GM12878 (cell line): Measurements from ENCODE around the gene DENND4C. TPM values are rescaled to one million over a fixed set of nuclear protein-coding genes. Genes with fewer than 3 reads are reported as not detected.
A peak's percentile ranks its signal among the peaks of the same experiment; 100 is the strongest.
"Not testable (repeated sequence)": the region's sequence is repeated elsewhere in the genome, so short reads cannot be mapped to it uniquely, and the experiment has no call there.

Source experiments
- ATAC-seq: fragments of 200-7000 bp; cut with Tn5 transposase; 3 replicates; pipeline ENCODE4 v1.9.1; 2020; ENCODE audit warnings: mild to moderate bottlenecking, moderate library complexity
- BruUV-seq: library from RNA; stranded (reverse); fragments of 400-500 nt; replicated peaks from 2 replicates; lab custom pipeline; 2021; lab: Mats Ljungman, UMichigan
- CTCF ChIA-PET: fragments of 300-600 bp; sonication (Branson Sonifier 250); formaldehyde crosslinking; extraction: SDS; loops from one replicate; lab custom pipeline; 2021; ENCODE audit warnings: inconsistent platforms; lab: Yijun Ruan, JAX
- POLR2A ChIA-PET: fragments of 350-600 bp; formaldehyde crosslinking; extraction: SDS; loops from one replicate; lab custom pipeline; 2021; ENCODE audit warnings: inconsistent platforms; lab: Charles Lee
- RAD21 ChIA-PET: fragments of 300-600 bp; sonication (Branson Sonifier 250); formaldehyde crosslinking; loops from one replicate; lab custom pipeline; 2023; ENCODE audit warnings: antibody characterized with exemption; ENCODE audit not compliant: unreplicated experiment; lab: Charles Lee
- SMC1A ChIA-PET: fragments of 300-600 bp; sonication (Branson Sonifier 250); formaldehyde crosslinking; loops from one replicate; lab custom pipeline; 2023; ENCODE audit not compliant: unreplicated experiment, uncharacterized antibody; lab: Charles Lee
- DNase-seq: peaks from one replicate; pipeline ENCODE4 v3.0.0-alpha.2; 2011; ENCODE audit warnings: low read depth, low spot score
- FAIRE-seq: peaks from 3 replicates; lab custom pipeline; 2011; peaks lifted over from hg19 to GRCh38; lab: Jason Lieb, UNC
- H2AFZ ChIP-seq: 2 replicates; pipeline ENCODE4 v1.6.0; 2011; ENCODE audit warnings: low read depth, low read length, control low read depth; ENCODE audit not compliant: control insufficient read depth
- H3K27ac ChIP-seq: 2 replicates; pipeline ENCODE4 v1.5.1; 2011; ENCODE audit warnings: control low read depth; ENCODE audit not compliant: control insufficient read depth, insufficient read depth
- H3K27me3 ChIP-seq, 2 experiments: replicated peaks in 1 of 2; 2 replicates each; pipeline versions ENCODE4 v1.6.0 to v1.6.1; 2011; ENCODE audit warnings: low read length in 1 of 2; ENCODE audit not compliant: control insufficient read depth in 2 of 2, insufficient read depth in 2 of 2
- H3K36me3 ChIP-seq, 2 experiments: 2 replicates each; pipeline ENCODE4 v1.5.1; 2011; ENCODE audit warnings: low read length in 1 of 2; ENCODE audit not compliant: control insufficient read depth in 2 of 2, insufficient read depth in 2 of 2
- H3K4me1 ChIP-seq: 2 replicates; pipeline ENCODE4 v1.6.1; 2011; ENCODE audit warnings: mild to moderate bottlenecking, low read length, moderate library complexity, mixed read lengths; ENCODE audit not compliant: control insufficient read depth, insufficient read depth
- H3K4me2 ChIP-seq: 2 replicates; pipeline ENCODE4 v1.6.0; 2011; ENCODE audit warnings: control low read depth; ENCODE audit not compliant: control insufficient read depth, insufficient read depth
- H3K4me3 ChIP-seq: fragments of 200-600 bp; sonication (generic); 2 replicates; pipeline ENCODE4 v1.5.1; 2016
- H3K79me2 ChIP-seq: 2 replicates; pipeline ENCODE4 v1.6.0; 2011; ENCODE audit warnings: low read length; ENCODE audit not compliant: control insufficient read depth, insufficient read depth
- H3K9ac ChIP-seq: 2 replicates; pipeline ENCODE4 v1.8.0; 2011; ENCODE audit warnings: low read length, control low read depth, mixed read lengths; ENCODE audit not compliant: control insufficient read depth, insufficient read depth
- H3K9me3 ChIP-seq: replicated peaks from 3 replicates; pipeline ENCODE4 v1.5.1; 2011; ENCODE audit warnings: mild to moderate bottlenecking, low read length; ENCODE audit not compliant: control insufficient read depth, insufficient read depth
- H4K20me1 ChIP-seq: 2 replicates; pipeline ENCODE4 v1.6.0; 2011; ENCODE audit not compliant: control insufficient read depth, insufficient read depth
- CREM ChIP-seq: IDR thresholded peaks from 2 replicates; pipeline ENCODE4 v1.6.1; 2014; ENCODE audit warnings: antibody characterized with exemption, low read depth
- EGR1 ChIP-seq, 2 experiments: IDR thresholded peaks; 1 replicate in 1 of 2; 2 replicates in 1 of 2; pipeline ENCODE4 v1.6.1; 2011 to 2012; ENCODE audit warnings: low read depth in 2 of 2, low read length in 2 of 2, borderline replicate concordance in 1 of 2, mild to moderate bottlenecking in 1 of 2, moderate library complexity in 1 of 2
- NFXL1 ChIP-seq: fragments of 450-650 bp; IDR thresholded peaks from 2 replicates; pipeline ENCODE4 v1.6.1; 2017; ENCODE audit warnings: antibody characterized with exemption, mild to moderate bottlenecking, borderline replicate concordance
- ZNF207 ChIP-seq: fragments of 450-650 bp; IDR thresholded peaks from 2 replicates; pipeline ENCODE4 v1.6.1; 2014; ENCODE audit warnings: antibody characterized with exemption, mild to moderate bottlenecking, borderline replicate concordance
- WGBS: methylation state at CpG from one replicate; pipeline ENCODE4 v1.1.6; 2016; ENCODE audit warnings: low lambda C conversion rate; ENCODE audit not compliant: insufficient replicate concordance, insufficient coverage; ENCODE audit errors: missing lambda C conversion rate; 5-methylcytosine and 5-hydroxymethylcytosine counted together
- in situ Hi-C: fragments of 300-500 bp; cut with MboI; formaldehyde crosslinking; loops from 9 replicates; pipeline ENCODE4 v1.14.3; 2018; ENCODE audit warnings: mixed read lengths
- intact Hi-C: fragments of 100-400 bp; cut with micrococcal nuclease; formaldehyde crosslinking; loops from one replicate; pipeline ENCODE4 v1.14.2; 2022; ENCODE audit not compliant: unreplicated experiment
- polyA plus RNA-seq, 11 experiments: library from polyadenylated mRNA; depleted of rRNA in 4 of 11; unstranded in 6 of 11; stranded (reverse) in 5 of 11; fragments of >200 nt; fragmentation: Nextera tagmentation in 4 of 11; fragmentation: Illumina TruSeq in 1 of 11; extraction: Ambion mirVana in 4 of 11; extraction: Trizol in 1 of 11; gene quantifications; 1 replicate in 1 of 11; 2 replicates in 10 of 11; pipeline versions ENCODE4 v1.2.1 to v1.2.3, GENCODE V29; 2011 to 2016; ENCODE audit warnings: inconsistent platforms in 2 of 11, missing spikeins in 2 of 11, low read depth in 1 of 11
- total RNA-seq, 4 experiments: library from RNA; depleted of rRNA in 3 of 4; stranded (reverse); fragments of >200 nt in 3 of 4; fragmentation: Illumina TruSeq in 1 of 4; extraction: Trizol in 1 of 4; gene quantifications; 2 replicates each; pipeline versions ENCODE4 v1.2.1 to v1.2.3, GENCODE V29; 2013 to 2021

DENND4C gene
- total and polyA plus RNA-seq, 10 of the 15 experiments (the other 5 are each of a cell fraction or from before 2014, with no cell fraction given): 8.2 to 49.3 (median 24.7) TPM

DNA sequence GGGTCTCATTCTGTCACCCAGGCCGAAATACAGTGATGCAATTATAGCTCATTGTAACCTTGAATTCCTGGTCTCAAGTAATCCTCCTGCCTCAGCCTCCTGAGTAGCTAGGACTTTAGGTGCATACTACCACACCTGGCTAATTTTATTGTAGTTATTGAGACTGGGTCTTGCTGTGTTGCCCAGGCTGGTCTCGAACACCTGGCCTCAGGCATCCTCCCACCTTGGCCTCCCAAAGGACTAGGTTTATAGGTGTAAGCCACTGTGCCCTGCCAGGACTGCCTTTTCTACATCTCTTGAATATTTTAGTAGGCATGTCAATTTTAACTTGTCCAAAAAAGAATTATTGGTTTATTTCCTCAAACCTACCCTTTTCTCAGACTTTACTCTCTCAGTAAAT lies 16.9 kb downstream of the DENND4C start:
- Histone ChIP-seq H3K9me3 (no peaks in the 10 kb centered on the region; the same call in 2 of the 3 replicates), H3K79me2 (peaks cover 66% of the 10 kb centered on the region), H2AFZ (no peak overlapping the region), H3K4me1 (no peaks in the 10 kb centered on the region; the same call in 1 of the 2 replicates), H3K9ac (no peak overlapping the region), H3K27me3 (no peaks in the 10 kb centered on the region), H4K20me1 (no peaks in the 10 kb centered on the region), H3K36me3 (no peaks in the 10 kb centered on the region; a peak in 2 of 4 replicates), H3K4me3 (no peak overlapping the region), H3K4me2 (no peak overlapping the region), H3K27ac (no peak overlapping the region)
- DNase-seq: no peak
- intact Hi-C loops (no loop called here), in situ Hi-C loops (no loop called here)
- FAIRE-seq: no peak
- TF ChIP-seq EGR1 (IDR thresholded peaks at IDR 0.05; ENCODE audit: borderline replicate concordance in 1 of 2, low read depth in 2 of 2, low read length in 2 of 2) (no peak), CREM (no peak), NFXL1 (no peak), ZNF207 (no peak)
- BruUV-seq: no TSS peak
- SMC1A ChIA-PET: interaction anchor here (0.6 to 1.4 kb wide), 4 partner anchors 11 to 162 kb away, joined by 3 to 6 read pairs (median 4); no protein-coding TSS in a partner anchor
- WGBS: 98% methylated on average over 2 of the region's 2 CpGs
- POLR2A ChIA-PET: interaction anchor here (0.5 kb wide), 1 partner anchor 1358 kb away, joined by 6 read pairs; no protein-coding TSS in a partner anchor
- CTCF ChIA-PET: interaction anchor here (0.6 to 2.6 kb wide), 3 partner anchors 14 to 209 kb away, joined by 3 to 9 read pairs (median 4); no protein-coding TSS in a partner anchor
- RAD21 ChIA-PET: no interaction called here
- ATAC-seq: no peak

DNA sequence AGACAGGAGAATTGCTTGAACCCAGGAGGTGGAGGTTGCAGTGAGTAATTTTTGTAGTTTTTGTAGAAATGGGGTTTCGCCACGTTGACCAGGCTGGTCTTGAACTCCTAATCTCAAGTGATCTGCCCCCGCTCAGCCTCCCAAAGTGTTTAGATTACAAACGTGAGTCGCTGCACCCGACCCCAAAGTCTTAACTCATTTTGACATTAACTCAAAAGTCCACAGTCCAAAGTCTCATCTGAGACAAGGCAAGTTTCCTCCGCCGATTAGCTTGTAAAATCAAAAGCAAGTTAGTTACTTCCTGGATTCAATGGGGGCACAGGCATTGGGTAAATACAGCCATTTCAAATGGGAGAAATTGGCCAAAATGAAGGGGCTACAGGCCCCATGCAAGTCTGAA lies 19.9 kb downstream of the DENND4C start:
- POLR2A ChIA-PET, H3K27ac ChIP-seq, intact Hi-C loops, DNase-seq, BruUV-seq, CTCF ChIA-PET, H3K9ac ChIP-seq, H3K36me3 ChIP-seq, ATAC-seq, H3K27me3 ChIP-seq, RAD21 ChIA-PET, H3K4me1 ChIP-seq, SMC1A ChIA-PET, in situ Hi-C loops, FAIRE-seq, H4K20me1 ChIP-seq, H3K9me3 ChIP-seq, H3K4me3 ChIP-seq, H2AFZ ChIP-seq, H3K4me2 ChIP-seq: not testable (repeated sequence)
- WGBS: 96% methylated on average over 8 of the region's 8 CpGs
- H3K79me2 ChIP-seq: peaks cover 61% of the 10 kb centered on the region

DNA sequence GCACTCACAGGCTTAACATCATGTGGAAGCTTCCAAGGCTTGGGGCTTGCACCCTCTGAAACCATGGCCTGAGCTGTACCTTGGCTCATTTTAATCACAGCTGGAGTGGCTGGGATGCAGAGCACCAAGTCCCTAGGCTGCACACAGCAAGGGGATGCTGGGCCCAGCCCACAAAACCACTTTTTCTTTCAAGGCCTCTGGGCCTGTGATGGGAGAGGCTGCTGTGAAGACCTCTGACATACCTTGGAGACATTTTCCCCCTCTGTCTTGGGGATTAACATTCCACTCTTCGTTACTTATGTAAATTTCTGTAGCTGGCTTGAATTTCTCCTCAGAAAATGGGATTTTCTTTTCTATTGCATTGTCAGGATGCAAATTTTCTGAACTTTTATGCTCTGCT lies 20.7 kb downstream of the DENND4C start:
- H2AFZ ChIP-seq, DNase-seq, H4K20me1 ChIP-seq, H3K9ac ChIP-seq, H3K27me3 ChIP-seq, H3K4me3 ChIP-seq, in situ Hi-C loops, H3K4me2 ChIP-seq, intact Hi-C loops, H3K27ac ChIP-seq, H3K9me3 ChIP-seq, RAD21 ChIA-PET, H3K36me3 ChIP-seq, BruUV-seq, FAIRE-seq, H3K4me1 ChIP-seq: not testable (repeated sequence)
- H3K79me2 ChIP-seq: peaks cover 63% of the 10 kb centered on the region
- ATAC-seq: peak; percentile 30; the same call in 1 of the 3 replicates
- SMC1A ChIA-PET: interaction anchor here (0.9 to 1.2 kb wide), 2 partner anchors 10 to 17 kb away, joined by 3 read pairs; no protein-coding TSS in a partner anchor
- POLR2A ChIA-PET: interaction anchor here (0.6 kb wide), 1 partner anchor 138 kb away, joined by 4 read pairs; no protein-coding TSS in a partner anchor
- 56% methylated on average over 1 of the region's 1 CpG for WGBS
- CTCF ChIA-PET: interaction anchor here (0.8 kb wide), 1 partner anchor 206 kb away, joined by 3 read pairs; no protein-coding TSS in a partner anchor
